Fibroblast of skin of right quadriceps (primary cell): Measurements from ENCODE around the gene CTNNBL1.
"Not testable (repeated sequence)": the region's sequence is repeated elsewhere in the genome, so short reads cannot be mapped to it uniquely, and the experiment has no call there.

Experiments
- DNase-seq: peaks from one replicate; pipeline ENCODE4 v3.0.0-alpha.2; 2013

The CTNNBL1 gene

GRCh38 chr20:37828684-37829083, 134.9 kb downstream of the CTNNBL1 start:
- no peak for DNase-seq

GRCh38 chr20:37829128-37829527, 135.3 kb downstream of the CTNNBL1 start:
- DNase-seq = no peak

- no peak for DNase-seq
These were observed 139.5 kb downstream of the CTNNBL1 start for GRCh38 chr20:37833221-37833896.

GRCh38 chr20:37836926-37837325, 143.1 kb downstream of the CTNNBL1 start:
- no peak for DNase-seq

- no peak for DNase-seq
These were observed 144.1 kb downstream of the CTNNBL1 start for GRCh38 chr20:37837924-37838323.

GRCh38 chr20:37838769-37839431, 145.1 kb downstream of the CTNNBL1 start:
- no peak for DNase-seq

GRCh38 chr20:37839432-37839827, 145.6 kb downstream of the CTNNBL1 start:
- DNase-seq = no peak

GRCh38 chr20:37839955-37840354, 146.1 kb downstream of the CTNNBL1 start:
- DNase-seq = no peak

GRCh38 chr20:37841389-37841788, 147.6 kb downstream of the CTNNBL1 start:
- no peak for DNase-seq

- no peak for DNase-seq
These were observed 148.1 kb downstream of the CTNNBL1 start for GRCh38 chr20:37841971-37842370.

GRCh38 chr20:37845241-37845681, 151.4 kb downstream of the CTNNBL1 start:
- no peak for DNase-seq

- DNase-seq = no peak
These were observed 152.0 kb downstream of the CTNNBL1 start for GRCh38 chr20:37845878-37846277.

GRCh38 chr20:37846573-37846972, 152.7 kb downstream of the CTNNBL1 start:
- no peak for DNase-seq

GRCh38 chr20:37848706-37849105, 154.9 kb downstream of the CTNNBL1 start:
- DNase-seq = no peak

GRCh38 chr20:37849156-37849555, 155.3 kb downstream of the CTNNBL1 start:
- DNase-seq = no peak

- DNase-seq = no peak
These were observed 155.7 kb downstream of the CTNNBL1 start for GRCh38 chr20:37849566-37849965.

- no peak for DNase-seq
These were observed 156.3 kb downstream of the CTNNBL1 start for GRCh38 chr20:37850036-37850592.

- DNase-seq = peak; percentile 21
These were observed 157.0 kb downstream of the CTNNBL1 start for GRCh38 chr20:37850724-37851355.

- DNase-seq = no peak
These were observed 158.8 kb downstream of the CTNNBL1 start for GRCh38 chr20:37852666-37853065.

GRCh38 chr20:37853823-37854375, 160.1 kb downstream of the CTNNBL1 start:
- no peak for DNase-seq

- DNase-seq = not testable (repeated sequence)
These were observed 162.2 kb downstream of the CTNNBL1 start for GRCh38 chr20:37856034-37856433.

GRCh38 chr20:37856932-37857660, 163.3 kb downstream of the CTNNBL1 start:
- DNase-seq = peak; percentile 84
